ENCODE measurements around the gene PDE3A. TPM values are rescaled to one million over a fixed set of nuclear protein-coding genes. Genes with fewer than 3 reads are reported as not detected.

The PDE3A gene
- total and polyA plus RNA-seq, 4 experiments from 2014 or later = not detected

GRCh38 chr12:20555015-20555414 is 186.7 kb downstream of the PDE3A start:
- DNase-seq = no peak
- ChIA-PET CTCF (ENCODE audit: partially characterized antibody) (no interaction called here), POLR2A (ENCODE audit: partially characterized antibody) (no interaction called here)
- Mint-ChIP-seq H3K9me3 (peaks cover 0 to 4% (median 0%) of the 10 kb centered on the region in 8 donors), H3K27me3 (no peaks in the 10 kb centered on the region), H3K4me3 (no peak overlapping the region), H3K27ac (no peak overlapping the region), H3K4me1 (no peaks in the 10 kb centered on the region), H3K36me3 (no peaks in the 10 kb centered on the region)
- intact Hi-C loops (cut with micrococcal nuclease) = no loop called here
- H3K36me3 ChIP-seq (ENCODE audit: insufficient read depth, low read length) = no peaks in the 10 kb centered on the region
- no peaks in the 10 kb centered on the region for H3K4me1 ChIP-seq (ENCODE audit: insufficient read depth, low read length)
- H3K9me3 ChIP-seq (ENCODE audit: control insufficient read depth in 1 of 2, low read length in 2 of 2) = no peaks in the 10 kb centered on the region
- H3K4me3 ChIP-seq (ENCODE audit: low read length in 2 of 2) = no peak overlapping the region
- no peaks in the 10 kb centered on the region for H3K27me3 ChIP-seq (ENCODE audit: insufficient read depth, low read length)
- no peak overlapping the region for H3K27ac ChIP-seq (ENCODE audit: low read depth, low read length)

DNA sequence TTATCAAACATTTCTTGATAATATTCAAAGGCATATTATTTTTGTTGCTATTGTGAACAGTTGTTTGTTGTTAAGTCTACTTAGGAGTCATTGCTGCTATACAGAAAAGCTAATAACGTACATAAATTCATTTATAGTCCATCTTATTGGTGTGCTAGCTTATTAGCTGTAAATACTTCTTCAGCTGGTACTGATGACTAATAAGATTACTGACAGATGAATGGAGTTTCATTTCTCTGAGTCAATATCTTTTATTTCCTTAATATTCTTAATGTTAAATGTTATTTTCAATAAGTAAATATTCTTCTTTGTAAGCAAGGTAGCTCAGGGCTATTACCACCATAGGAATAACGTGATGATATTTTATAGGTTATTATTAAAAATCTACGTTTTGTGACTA is 187.4 kb downstream of the PDE3A start:
- Mint-ChIP-seq H3K4me1 (no peaks in the 10 kb centered on the region), H3K27me3 (no peaks in the 10 kb centered on the region), H3K4me3 (no peak overlapping the region), H3K27ac (no peak overlapping the region), H3K36me3 (no peaks in the 10 kb centered on the region), H3K9me3 (peaks cover 0 to 4% (median 0%) of the 10 kb centered on the region in 8 donors)
- Histone ChIP-seq H3K36me3 (ENCODE audit: insufficient read depth, low read length) (no peaks in the 10 kb centered on the region), H3K4me3 (ENCODE audit: low read length in 2 of 2) (no peak overlapping the region), H3K4me1 (ENCODE audit: insufficient read depth, low read length) (no peaks in the 10 kb centered on the region), H3K27ac (ENCODE audit: low read depth, low read length) (no peak overlapping the region), H3K27me3 (ENCODE audit: insufficient read depth, low read length) (no peaks in the 10 kb centered on the region), H3K9me3 (ENCODE audit: control insufficient read depth in 1 of 2, low read length in 2 of 2) (no peaks in the 10 kb centered on the region)
- intact Hi-C loops (cut with micrococcal nuclease) = no loop called here
- ChIA-PET POLR2A (ENCODE audit: partially characterized antibody) (no interaction called here), CTCF (ENCODE audit: partially characterized antibody) (no interaction called here)
- DNase-seq = no peak

DNA sequence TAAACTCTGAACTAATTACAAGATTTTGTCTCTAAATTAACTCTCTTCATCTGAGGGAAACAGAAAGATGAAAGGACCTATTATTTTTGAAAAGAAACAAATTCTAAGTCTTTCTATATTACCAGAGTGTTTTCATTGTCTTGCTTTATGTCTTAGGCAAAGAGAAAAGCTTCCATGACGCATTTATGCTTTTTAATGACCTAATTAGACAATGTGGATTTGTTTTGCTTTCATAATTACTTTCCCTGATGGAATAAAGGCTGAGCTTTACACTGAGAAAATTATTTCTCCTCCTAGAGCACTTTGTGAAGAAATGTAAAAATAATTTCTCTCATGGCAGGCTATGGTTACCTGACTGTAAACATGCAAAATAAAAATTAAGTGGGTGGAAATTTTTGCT is 188.8 kb downstream of the PDE3A start:
- Histone ChIP-seq H3K9me3 (ENCODE audit: control insufficient read depth in 1 of 2, low read length in 2 of 2) (no peaks in the 10 kb centered on the region), H3K27ac (ENCODE audit: low read depth, low read length) (no peak overlapping the region), H3K4me3 (ENCODE audit: low read length in 2 of 2) (no peak overlapping the region), H3K27me3 (ENCODE audit: insufficient read depth, low read length) (no peaks in the 10 kb centered on the region), H3K4me1 (ENCODE audit: insufficient read depth, low read length) (no peaks in the 10 kb centered on the region), H3K36me3 (ENCODE audit: insufficient read depth, low read length) (no peaks in the 10 kb centered on the region)
- Mint-ChIP-seq H3K4me3 (no peak overlapping the region), H3K27ac (no peak overlapping the region), H3K36me3 (no peaks in the 10 kb centered on the region), H3K27me3 (no peaks in the 10 kb centered on the region), H3K9me3 (peaks cover 0 to 3% (median 0%) of the 10 kb centered on the region in 8 donors), H3K4me1 (no peaks in the 10 kb centered on the region)
- intact Hi-C loops (cut with micrococcal nuclease) = no loop called here
- no peak for DNase-seq
- ChIA-PET CTCF (ENCODE audit: partially characterized antibody) (no interaction called here), POLR2A (ENCODE audit: partially characterized antibody) (no interaction called here)

GRCh38 chr12:20560935-20561334 is 192.6 kb downstream of the PDE3A start:
- H3K27me3 Mint-ChIP-seq = no peaks in the 10 kb centered on the region
- no peak for DNase-seq
- Histone ChIP-seq H3K36me3 (ENCODE audit: insufficient read depth, low read length) (no peaks in the 10 kb centered on the region), H3K4me1 (ENCODE audit: insufficient read depth, low read length) (no peaks in the 10 kb centered on the region), H3K4me3 (ENCODE audit: low read length in 2 of 2) (no peak overlapping the region), H3K27ac (ENCODE audit: low read depth, low read length) (no peak overlapping the region), H3K9me3 (ENCODE audit: control insufficient read depth in 1 of 2, low read length in 2 of 2) (no peaks in the 10 kb centered on the region), H3K27me3 (ENCODE audit: insufficient read depth, low read length) (no peaks in the 10 kb centered on the region)
- intact Hi-C loops (cut with micrococcal nuclease) = no loop called here
- H3K4me1 Mint-ChIP-seq = no peaks in the 10 kb centered on the region
- ChIA-PET CTCF (ENCODE audit: partially characterized antibody) (no interaction called here), POLR2A (ENCODE audit: partially characterized antibody) (no interaction called here)
- peaks cover 0 to 3% (median 0%) of the 10 kb centered on the region in 8 donors for H3K9me3 Mint-ChIP-seq
- H3K4me3 Mint-ChIP-seq = no peak overlapping the region
- no peak overlapping the region for H3K27ac Mint-ChIP-seq
- H3K36me3 Mint-ChIP-seq = no peaks in the 10 kb centered on the region

DNA sequence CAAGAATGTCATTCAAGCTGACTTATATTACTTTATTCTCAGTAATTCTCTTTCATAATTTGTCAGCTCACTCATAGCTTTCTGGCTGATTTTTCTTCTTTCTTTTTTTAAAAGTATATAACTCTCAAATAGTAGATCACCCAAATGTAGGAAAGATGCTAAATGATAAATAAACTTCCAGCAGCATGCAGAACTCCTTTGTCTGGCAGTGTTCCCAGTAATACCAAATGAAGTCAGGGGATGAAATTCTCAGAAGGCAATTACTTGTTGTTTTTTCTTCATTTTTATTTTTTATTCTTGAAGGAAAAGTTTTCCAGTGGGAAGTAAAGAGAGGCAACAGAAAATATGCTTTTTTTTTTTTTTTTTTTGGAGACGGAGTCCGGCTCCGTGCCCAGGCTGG is 193.5 kb downstream of the PDE3A start:
- Mint-ChIP-seq H3K27ac (no peak overlapping the region), H3K4me3 (no peak overlapping the region), H3K36me3 (no peaks in the 10 kb centered on the region), H3K4me1 (no peaks in the 10 kb centered on the region), H3K27me3 (no peaks in the 10 kb centered on the region), H3K9me3 (peaks cover 0 to 3% (median 0%) of the 10 kb centered on the region in 8 donors)
- no peak overlapping the region for H3K27ac ChIP-seq (ENCODE audit: low read depth, low read length)
- CTCF ChIA-PET (ENCODE audit: partially characterized antibody) = no interaction called here
- no peaks in the 10 kb centered on the region for H3K4me1 ChIP-seq (ENCODE audit: insufficient read depth, low read length)
- DNase-seq = no peak
- no peaks in the 10 kb centered on the region for H3K36me3 ChIP-seq (ENCODE audit: insufficient read depth, low read length)
- no peak overlapping the region for H3K4me3 ChIP-seq (ENCODE audit: low read length in 2 of 2)
- H3K27me3 ChIP-seq (ENCODE audit: insufficient read depth, low read length) = no peaks in the 10 kb centered on the region
- H3K9me3 ChIP-seq (ENCODE audit: control insufficient read depth in 1 of 2, low read length in 2 of 2) = no peaks in the 10 kb centered on the region
- intact Hi-C loops (cut with micrococcal nuclease) = no loop called here
- POLR2A ChIA-PET (ENCODE audit: partially characterized antibody) = no interaction called here

- Mint-ChIP-seq H3K36me3 (no peaks in the 10 kb centered on the region), H3K27me3 (no peaks in the 10 kb centered on the region), H3K9me3 (no peaks in the 10 kb centered on the region), H3K4me3 (no peak overlapping the region), H3K27ac (no peak overlapping the region), H3K4me1 (no peaks in the 10 kb centered on the region)
- Histone ChIP-seq H3K4me3 (ENCODE audit: low read length in 2 of 2) (no peak overlapping the region), H3K36me3 (ENCODE audit: insufficient read depth, low read length) (no peaks in the 10 kb centered on the region), H3K9me3 (ENCODE audit: control insufficient read depth in 1 of 2, low read length in 2 of 2) (no peaks in the 10 kb centered on the region), H3K4me1 (ENCODE audit: insufficient read depth, low read length) (no peaks in the 10 kb centered on the region), H3K27me3 (ENCODE audit: insufficient read depth, low read length) (no peaks in the 10 kb centered on the region), H3K27ac (ENCODE audit: low read depth, low read length) (no peak overlapping the region)
- CTCF ChIA-PET (ENCODE audit: partially characterized antibody) = no interaction called here
- intact Hi-C loops (cut with micrococcal nuclease) = no loop called here
- DNase-seq = no peak
- POLR2A ChIA-PET (ENCODE audit: partially characterized antibody) = no interaction called here
Measured at GRCh38 chr12:20567413-20567812, 199.1 kb downstream of the PDE3A start.

DNA sequence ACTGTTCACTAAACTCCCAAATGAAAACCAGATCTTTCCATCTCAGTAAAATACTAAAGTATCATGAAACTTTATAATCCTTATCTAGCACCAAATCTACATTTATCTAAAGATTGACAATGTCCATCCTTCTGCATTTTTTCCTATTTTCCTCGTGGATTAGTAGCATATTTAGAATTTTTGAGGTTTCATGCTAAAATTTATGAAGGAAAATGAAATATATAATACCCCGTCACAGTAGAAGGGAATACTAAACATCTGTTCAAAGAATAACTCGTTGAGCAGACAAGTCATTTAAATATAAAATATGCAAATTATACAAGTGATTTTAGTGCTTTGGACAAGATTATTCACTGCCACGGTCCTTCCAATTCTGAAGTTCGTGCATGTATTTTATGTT is 204.1 kb downstream of the PDE3A start:
- Mint-ChIP-seq H3K4me1 (no peaks in the 10 kb centered on the region), H3K27ac (no peak overlapping the region), H3K27me3 (no peaks in the 10 kb centered on the region), H3K4me3 (no peak overlapping the region), H3K36me3 (no peaks in the 10 kb centered on the region), H3K9me3 (no peaks in the 10 kb centered on the region)
- intact Hi-C loops (cut with micrococcal nuclease) = no loop called here
- no peaks in the 10 kb centered on the region for H3K27me3 ChIP-seq (ENCODE audit: insufficient read depth, low read length)
- H3K4me3 ChIP-seq (ENCODE audit: low read length in 2 of 2) = no peak overlapping the region
- no peak overlapping the region for H3K27ac ChIP-seq (ENCODE audit: low read depth, low read length)
- no peak for DNase-seq
- CTCF ChIA-PET (ENCODE audit: partially characterized antibody) = no interaction called here
- POLR2A ChIA-PET (ENCODE audit: partially characterized antibody) = no interaction called here
- no peaks in the 10 kb centered on the region for H3K36me3 ChIP-seq (ENCODE audit: insufficient read depth, low read length)
- H3K9me3 ChIP-seq (ENCODE audit: control insufficient read depth in 1 of 2, low read length in 2 of 2) = no peaks in the 10 kb centered on the region
- H3K4me1 ChIP-seq (ENCODE audit: insufficient read depth, low read length) = no peaks in the 10 kb centered on the region

DNA sequence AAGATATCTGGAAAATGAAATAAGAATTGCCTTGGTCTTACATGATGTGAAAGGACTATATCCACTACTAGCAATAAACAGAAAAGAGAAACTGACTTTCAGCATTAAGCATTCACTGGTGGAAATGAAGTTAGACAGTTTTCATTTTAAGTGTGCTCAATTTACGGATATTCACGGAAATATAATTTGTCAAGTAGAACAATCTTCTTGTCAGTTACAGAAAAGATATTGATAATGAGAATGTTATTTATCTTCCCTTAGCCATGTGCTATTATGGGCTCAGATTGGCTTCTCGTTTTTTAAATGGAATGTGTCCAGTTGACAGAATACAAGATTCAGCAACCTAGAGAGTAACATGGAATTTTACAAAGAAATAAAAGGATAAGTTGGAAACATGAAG is 208.2 kb downstream of the PDE3A start:
- Histone ChIP-seq H3K27me3 (ENCODE audit: insufficient read depth, low read length) (no peaks in the 10 kb centered on the region), H3K27ac (ENCODE audit: low read depth, low read length) (no peak overlapping the region), H3K9me3 (ENCODE audit: control insufficient read depth in 1 of 2, low read length in 2 of 2) (no peaks in the 10 kb centered on the region), H3K36me3 (ENCODE audit: insufficient read depth, low read length) (no peaks in the 10 kb centered on the region), H3K4me3 (ENCODE audit: low read length in 2 of 2) (no peak overlapping the region), H3K4me1 (ENCODE audit: insufficient read depth, low read length) (no peaks in the 10 kb centered on the region)
- no peaks in the 10 kb centered on the region for H3K4me1 Mint-ChIP-seq
- H3K4me3 Mint-ChIP-seq = no peak overlapping the region
- no peak for DNase-seq
- H3K27me3 Mint-ChIP-seq = no peaks in the 10 kb centered on the region
- ChIA-PET CTCF (ENCODE audit: partially characterized antibody) (no interaction called here), POLR2A (ENCODE audit: partially characterized antibody) (no interaction called here)
- H3K36me3 Mint-ChIP-seq = no peaks in the 10 kb centered on the region
- H3K9me3 Mint-ChIP-seq = peaks cover 0 to 2% (median 0%) of the 10 kb centered on the region in 8 donors
- intact Hi-C loops (cut with micrococcal nuclease) = no loop called here
- no peak overlapping the region for H3K27ac Mint-ChIP-seq
